ENCODE measurements around the gene ARL6IP4. TPM values are rescaled to one million over a fixed set of nuclear protein-coding genes. Genes with fewer than 3 reads are reported as not detected.
"Not testable (repeated sequence)": the region's sequence is repeated elsewhere in the genome, so short reads cannot be mapped to it uniquely, and the experiment has no call there.

The ARL6IP4 gene
- total RNA-seq, 1 experiment from 2014 or later = 162 TPM

DNA sequence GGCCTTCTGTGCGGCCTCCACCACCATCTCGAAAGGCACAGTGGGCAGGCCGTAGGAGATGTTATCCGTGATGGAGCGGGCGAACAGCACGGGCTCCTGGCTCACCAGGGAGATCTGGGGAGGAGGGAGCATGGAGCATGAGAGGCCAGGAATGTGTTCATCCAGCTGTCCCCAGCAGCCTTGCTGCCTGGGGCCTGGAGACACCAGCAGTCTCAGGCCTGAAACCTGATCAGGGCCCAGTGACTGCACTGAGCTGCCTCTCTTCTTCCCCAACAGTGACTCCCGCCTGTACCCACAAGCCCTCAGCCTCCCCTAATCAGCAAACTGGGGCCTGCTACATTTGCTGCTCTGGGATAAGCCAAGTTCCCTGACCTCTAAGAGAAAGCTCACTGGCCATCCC lies 45.2 kb upstream of the ARL6IP4 start:
- TF ChIP-seq CTCF (conservative IDR thresholded peaks at IDR 0.05) (no peak), EZH2 (IDR thresholded peaks at IDR 0.05; ENCODE audit: low read depth) (no peak)
- Histone ChIP-seq H3K79me2 (ENCODE audit: low read depth) (no peaks in the 10 kb centered on the region), H3F3A (ENCODE audit: insufficient read depth, low read depth) (peaks cover 7% of the 10 kb centered on the region; the same call in 1 of the 2 replicates), H3K9me3 (ENCODE audit: insufficient read depth, low read depth) (no peaks in the 10 kb centered on the region), H2AFZ (no peak overlapping the region), H3K4me2 (no peak overlapping the region), H3K27me3 (ENCODE audit: insufficient read depth, low read depth) (no peaks in the 10 kb centered on the region), H3K27ac (no peak overlapping the region; the same call in 1 of the 2 replicates), H3K36me3 (ENCODE audit: low read depth) (no peaks in the 10 kb centered on the region), H3K4me1 (replicated peaks; ENCODE audit: insufficient read depth) (no peaks in the 10 kb centered on the region), H4K20me1 (ENCODE audit: insufficient read depth) (no peaks in the 10 kb centered on the region), H3K4me3 (no peak overlapping the region), H3K9me2 (ENCODE audit: insufficient read depth) (no peaks in the 10 kb centered on the region)
- intact Hi-C loops (cut with micrococcal nuclease; ENCODE audit: unreplicated experiment) = no loop called here
- no TSS peak for BruUV-seq (replicated peaks)
- DNase-seq = no peak
- ChIA-PET CTCF (no interaction called here), POLR2A (ENCODE audit: unreplicated experiment) (no interaction called here)

- Histone ChIP-seq H3K4me2 (no peak overlapping the region), H3K4me1 (replicated peaks; ENCODE audit: insufficient read depth) (peaks cover 17% of the 10 kb centered on the region), H3K36me3 (ENCODE audit: low read depth) (no peaks in the 10 kb centered on the region), H3K9me3 (ENCODE audit: insufficient read depth, low read depth) (no peaks in the 10 kb centered on the region), H2AFZ (no peak overlapping the region), H3K4me3 (no peak overlapping the region), H3K27ac (no peak overlapping the region), H3F3A (ENCODE audit: insufficient read depth, low read depth) (peaks cover 18% of the 10 kb centered on the region; the same call in 1 of the 2 replicates), H3K27me3 (ENCODE audit: insufficient read depth, low read depth) (no peaks in the 10 kb centered on the region), H4K20me1 (ENCODE audit: insufficient read depth) (no peaks in the 10 kb centered on the region), H3K79me2 (ENCODE audit: low read depth) (no peaks in the 10 kb centered on the region), H3K9me2 (ENCODE audit: insufficient read depth) (no peaks in the 10 kb centered on the region)
- DNase-seq = no peak
- BruUV-seq (replicated peaks) = no TSS peak
- CTCF ChIA-PET = no interaction called here
- intact Hi-C loops (cut with micrococcal nuclease; ENCODE audit: unreplicated experiment) = no loop called here
- no peak for TF ChIP-seq CTCF (conservative IDR thresholded peaks at IDR 0.05)
- POLR2A ChIA-PET (ENCODE audit: unreplicated experiment) = no interaction called here
These were observed 42.8 kb upstream of the ARL6IP4 start for GRCh38 chr12:122937622-122938091.

GRCh38 chr12:122939125-122939524 lies 41.4 kb upstream of the ARL6IP4 start:
- Histone ChIP-seq H4K20me1 (ENCODE audit: insufficient read depth) (no peaks in the 10 kb centered on the region), H3F3A (ENCODE audit: insufficient read depth, low read depth) (peaks cover 23% of the 10 kb centered on the region; the same call in 1 of the 2 replicates), H2AFZ (no peak overlapping the region), H3K9me3 (ENCODE audit: insufficient read depth, low read depth) (no peaks in the 10 kb centered on the region), H3K4me2 (no peak overlapping the region), H3K27me3 (ENCODE audit: insufficient read depth, low read depth) (no peaks in the 10 kb centered on the region), H3K9me2 (ENCODE audit: insufficient read depth) (no peaks in the 10 kb centered on the region), H3K79me2 (ENCODE audit: low read depth) (no peaks in the 10 kb centered on the region), H3K27ac (no peak overlapping the region), H3K36me3 (ENCODE audit: low read depth) (no peaks in the 10 kb centered on the region), H3K4me1 (replicated peaks; ENCODE audit: insufficient read depth) (peaks cover 32% of the 10 kb centered on the region), H3K4me3 (no peak overlapping the region)
- intact Hi-C loops (cut with micrococcal nuclease; ENCODE audit: unreplicated experiment) = no loop called here
- ChIA-PET POLR2A (ENCODE audit: unreplicated experiment) (interaction anchor here (0.6 kb wide), 1 partner anchor 165 kb away, joined by 5 read pairs; no protein-coding TSS in a partner anchor), CTCF (no interaction called here)
- no peak for DNase-seq
- BruUV-seq (replicated peaks) = no TSS peak
- TF ChIP-seq CTCF (conservative IDR thresholded peaks at IDR 0.05) (no peak), EZH2 (IDR thresholded peaks at IDR 0.05; ENCODE audit: low read depth) (no peak)

DNA sequence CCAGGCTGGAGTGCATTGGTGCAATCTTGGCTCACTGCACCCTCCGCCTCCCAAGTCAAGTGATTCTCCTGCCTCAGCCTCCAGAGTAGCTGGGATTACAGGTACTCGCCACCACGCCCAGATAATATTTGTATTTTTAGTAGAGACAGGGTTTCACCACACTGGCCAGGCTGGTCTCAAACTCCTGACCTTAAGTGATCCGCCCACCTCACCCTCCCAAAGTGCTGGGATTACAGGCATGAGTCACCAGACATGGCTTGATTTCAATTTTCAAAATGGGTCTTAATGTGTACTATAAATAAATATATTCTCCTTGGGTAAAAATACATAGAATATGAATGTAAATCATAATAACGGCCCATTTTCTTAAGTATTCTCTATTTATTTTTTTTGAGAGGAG lies 39.1 kb upstream of the ARL6IP4 start:
- H3K36me3 ChIP-seq (ENCODE audit: low read depth); H3K9me2 ChIP-seq (ENCODE audit: insufficient read depth); CTCF ChIA-PET; BruUV-seq (replicated peaks); H3K4me3 ChIP-seq; intact Hi-C loops (cut with micrococcal nuclease; ENCODE audit: unreplicated experiment); H3K9me3 ChIP-seq (ENCODE audit: insufficient read depth, low read depth); H3K27me3 ChIP-seq (ENCODE audit: insufficient read depth, low read depth); POLR2A ChIA-PET (ENCODE audit: unreplicated experiment); H3K4me2 ChIP-seq; H3K79me2 ChIP-seq (ENCODE audit: low read depth); H2AFZ ChIP-seq; H4K20me1 ChIP-seq (ENCODE audit: insufficient read depth): not testable (repeated sequence)
- Histone ChIP-seq H3F3A (ENCODE audit: insufficient read depth, low read depth) (peaks cover 20% of the 10 kb centered on the region; the same call in 1 of the 2 replicates), H3K4me1 (replicated peaks; ENCODE audit: insufficient read depth) (peaks cover 44% of the 10 kb centered on the region), H3K27ac (0 out of 2 replicates have a peak overlapping the region, but pooled peaks have one; percentile 32)
- peak in 1 of 2 experiments; percentile 44 for DNase-seq
